A549 treated with AZD2906 at 1 μM for 4 hours (cell line): ENCODE measurements around the gene PIP4K2C. TPM values are rescaled to one million over a fixed set of nuclear protein-coding genes. Genes with fewer than 3 reads are reported as not detected.

Experiments
- total RNA-seq: library from RNA; stranded (reverse); fragments of 200-300 nt; extraction: Qiagen RNA extraction; gene quantifications from 5 replicates; pipeline ENCODE4 v1.2.3, GENCODE V29; 2022

The PIP4K2C gene
- 39.3 to 45.9 TPM (median 40.5 TPM) in 5 replicates for total RNA-seq

DNA sequence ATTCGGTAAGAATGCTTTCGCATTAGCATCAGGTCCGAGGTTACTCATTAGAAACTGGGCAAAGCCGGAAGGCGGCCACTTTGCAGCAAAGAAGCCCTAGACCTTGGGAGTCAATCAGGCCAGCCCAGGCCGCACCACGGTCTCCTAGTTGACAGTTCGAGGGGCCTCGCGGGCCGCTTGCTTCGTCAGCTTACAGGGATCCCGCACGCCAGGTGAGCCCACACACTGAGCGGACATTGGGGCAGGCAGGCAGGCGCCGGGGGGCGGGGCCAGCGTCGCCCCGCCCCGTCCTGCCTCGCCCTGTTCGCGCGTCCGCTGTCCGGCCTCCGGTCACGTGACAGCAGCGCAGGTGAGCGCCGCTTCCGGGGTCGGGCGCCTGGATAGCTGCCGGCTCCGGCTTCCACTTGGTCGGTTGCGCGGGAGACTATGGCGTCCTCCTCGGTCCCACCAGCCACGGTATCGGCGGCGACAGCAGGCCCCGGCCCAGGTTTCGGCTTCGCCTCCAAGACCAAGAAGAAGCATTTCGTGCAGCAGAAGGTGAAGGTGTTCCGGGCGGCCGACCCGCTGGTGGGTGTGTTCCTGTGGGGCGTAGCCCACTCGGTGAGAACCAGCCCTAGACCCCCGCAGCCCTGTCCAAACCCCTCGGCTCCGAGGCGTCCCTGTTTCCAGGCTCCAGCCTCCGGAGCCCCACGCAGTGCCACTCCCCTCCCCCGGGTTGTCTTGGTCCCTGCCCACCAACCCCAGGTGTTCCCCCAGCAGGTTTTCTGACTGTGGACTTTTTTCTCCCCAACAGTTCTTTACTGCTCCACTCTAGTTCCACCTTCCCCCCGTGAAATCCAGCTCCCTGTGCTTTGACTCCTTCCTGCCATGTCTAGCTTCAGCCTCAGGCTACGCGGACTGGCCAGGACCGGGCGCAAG is at the start of gene PIP4K2C:
TSS of gene PIP4K2C (plus strand) at position 329 of the 918 bp plus-strand sequence. CDS start at position 427, 98 bp downstream.

GRCh38 chr12:57546438-57547287 is 44.3 kb upstream of the PIP4K2C start, which contains the start of gene DCTN2:
DCTN2 (minus strand) TSS chr12:57547192; CDS start chr12:57547063, 129 bp downstream.

GRCh38 chr12:57549909-57550640 is 40.9 kb upstream of the PIP4K2C start, which contains the start of gene KIF5A:
KIF5A (plus strand) TSS chr12:57550044; CDS start chr12:57550272, 228 bp downstream.

GRCh38 chr12:57604454-57604991 is 13.5 kb downstream of the PIP4K2C start, which contains the start of gene DTX3:
DTX3 (plus strand) TSS chr12:57604824; CDS start chr12:57606518, 1,694 bp downstream.

DNA sequence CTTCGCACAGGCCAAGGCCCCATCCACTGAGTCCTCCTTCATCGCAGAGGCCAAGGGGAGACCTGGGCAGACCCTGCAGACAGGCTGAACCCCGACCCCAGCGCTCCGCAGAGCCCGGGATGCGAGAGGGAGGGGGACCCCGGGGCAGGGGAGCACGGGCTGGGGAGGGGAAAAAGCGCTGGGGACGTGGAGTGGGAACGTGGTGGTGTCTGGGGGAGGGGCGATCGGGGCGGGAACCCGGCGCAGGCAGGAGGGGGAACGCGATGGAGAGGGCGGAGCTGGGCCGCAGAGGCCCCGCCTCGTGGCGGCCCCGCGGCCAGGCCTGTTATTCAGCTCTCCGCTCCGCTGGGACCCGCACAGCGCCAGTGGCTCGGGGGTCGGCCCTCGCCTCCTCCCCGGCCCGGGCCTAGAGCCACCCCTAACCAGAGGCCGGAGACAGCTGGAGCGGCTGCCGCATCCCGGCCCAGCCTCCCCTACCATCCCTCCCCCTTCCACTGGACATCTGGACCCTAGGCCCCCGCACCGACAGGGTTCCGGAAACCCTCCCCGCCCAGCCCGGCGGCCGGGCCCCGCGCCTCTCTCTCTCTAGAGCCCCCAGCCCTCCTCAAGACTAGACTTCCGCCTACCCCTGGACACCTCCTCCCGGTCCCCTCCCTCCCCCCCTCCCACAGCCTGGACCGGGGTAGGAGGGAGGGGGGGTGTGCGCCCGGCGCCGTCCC is 20.3 kb downstream of the PIP4K2C start, which contains the start of gene ARHGEF25:
TSS of gene ARHGEF25 (plus strand) at position 328 of the 719 bp plus-strand sequence. CDS start 460 bp downstream, outside the sequence.

GRCh38 chr12:57632958-57633840 is 42.2 kb downstream of the PIP4K2C start, which contains the start of gene B4GALNT1:
B4GALNT1 (minus strand) TSS chr12:57633201; CDS start chr12:57632132, 1,069 bp downstream.

Other genes with a start within 250 kb of the PIP4K2C start
- gene R3HDM2, start 160.1 kb upstream of the PIP4K2C start, total RNA-seq = 7.5 to 10.4 TPM (median 7.9 TPM) in 5 replicates
- 0.05 to 0.06 TPM (median 0.05 TPM) in 3 of 5 replicates, not detected in the others for gene INHBC, start 156.4 kb upstream of the PIP4K2C start, total RNA-seq
- gene INHBE, start 135.9 kb upstream of the PIP4K2C start, total RNA-seq = 0.05 to 0.09 TPM (median 0.06 TPM) in 3 of 5 replicates, not detected in the others
- gene GLI1, start 131.4 kb upstream of the PIP4K2C start, total RNA-seq = 4.4 to 5.8 TPM (median 5.4 TPM) in 5 replicates
- gene ARHGAP9, start 111.3 kb upstream of the PIP4K2C start, total RNA-seq = 0.33 to 0.96 TPM (median 0.48 TPM) in 5 replicates
- 126 to 287 TPM (median 138 TPM) in 5 replicates for gene MARS1, start 103.1 kb upstream of the PIP4K2C start, total RNA-seq
- gene DDIT3, start 70.7 kb upstream of the PIP4K2C start, total RNA-seq = 20.8 to 27.9 TPM (median 23.8 TPM) in 5 replicates
- gene MBD6, start 68.4 kb upstream of the PIP4K2C start, total RNA-seq = 19.1 to 28.6 TPM (median 26.3 TPM) in 5 replicates
- 119 to 184 TPM (median 123 TPM) in 5 replicates for gene DCTN2, start 44.0 kb upstream of the PIP4K2C start, total RNA-seq
- gene KIF5A, start 41.1 kb upstream of the PIP4K2C start, total RNA-seq = 0.17 to 0.24 TPM (median 0.21 TPM) in 5 replicates
- 14.2 to 19.7 TPM (median 18.7 TPM) in 5 replicates for gene DTX3, start 13.6 kb downstream of the PIP4K2C start, total RNA-seq
- gene ARHGEF25, start 20.2 kb downstream of the PIP4K2C start, total RNA-seq = 4.2 to 5.6 TPM (median 5.4 TPM) in 5 replicates
- 32.6 to 47.2 TPM (median 42.2 TPM) in 5 replicates for gene B4GALNT1, start 42.0 kb downstream of the PIP4K2C start, total RNA-seq
- 112 to 124 TPM (median 114 TPM) in 5 replicates for gene OS9, start 102.9 kb downstream of the PIP4K2C start, total RNA-seq
- gene AGAP2, start 147.6 kb downstream of the PIP4K2C start, total RNA-seq = 0.09 to 0.23 TPM (median 0.16 TPM) in 5 replicates
- 15.0 to 22.2 TPM (median 17.1 TPM) in 5 replicates for gene TSPAN31, start 153.8 kb downstream of the PIP4K2C start, total RNA-seq
- 240 to 276 TPM (median 248 TPM) in 5 replicates for gene CDK4, start 161.1 kb downstream of the PIP4K2C start, total RNA-seq
- gene MARCHF9, start 163.9 kb downstream of the PIP4K2C start, total RNA-seq = 6.4 to 8.0 TPM (median 7.8 TPM) in 5 replicates
- gene CYP27B1, start 175.9 kb downstream of the PIP4K2C start, total RNA-seq = 1.4 to 2.4 TPM (median 2.0 TPM) in 5 replicates
- gene METTL1, start 180.9 kb downstream of the PIP4K2C start, total RNA-seq = 43.0 to 52.2 TPM (median 49.1 TPM) in 5 replicates
- 3.5 to 6.2 TPM (median 5.1 TPM) in 5 replicates for gene EEF1AKMT3, start 181.4 kb downstream of the PIP4K2C start, total RNA-seq
- 62.8 to 79.9 TPM (median 69.5 TPM) in 5 replicates for gene TSFM, start 191.6 kb downstream of the PIP4K2C start, total RNA-seq
- gene AVIL, start 227.5 kb downstream of the PIP4K2C start, total RNA-seq = 0.39 to 0.74 TPM (median 0.55 TPM) in 5 replicates